GM12865 (cell line): ENCODE data around the gene SPRED3.

ENCODE experiments used
- DNase-seq: peaks from one replicate; pipeline ENCODE4 v3.0.0; 2010; ENCODE audit warnings: low read depth
- H3K4me3 ChIP-seq: 2 replicates; pipeline ENCODE4 v1.5.1; 2011; ENCODE audit warnings: mild to moderate bottlenecking, low read depth, low read length, control low read depth
- CTCF ChIP-seq: IDR thresholded peaks from 2 replicates; pipeline ENCODE4 v1.5.1; 2011; ENCODE audit warnings: low read length, control low read depth, low read depth, inconsistent platforms; ENCODE audit not compliant: insufficient read depth; ENCODE audit errors: missing control alignments

SPRED3 gene

DNA sequence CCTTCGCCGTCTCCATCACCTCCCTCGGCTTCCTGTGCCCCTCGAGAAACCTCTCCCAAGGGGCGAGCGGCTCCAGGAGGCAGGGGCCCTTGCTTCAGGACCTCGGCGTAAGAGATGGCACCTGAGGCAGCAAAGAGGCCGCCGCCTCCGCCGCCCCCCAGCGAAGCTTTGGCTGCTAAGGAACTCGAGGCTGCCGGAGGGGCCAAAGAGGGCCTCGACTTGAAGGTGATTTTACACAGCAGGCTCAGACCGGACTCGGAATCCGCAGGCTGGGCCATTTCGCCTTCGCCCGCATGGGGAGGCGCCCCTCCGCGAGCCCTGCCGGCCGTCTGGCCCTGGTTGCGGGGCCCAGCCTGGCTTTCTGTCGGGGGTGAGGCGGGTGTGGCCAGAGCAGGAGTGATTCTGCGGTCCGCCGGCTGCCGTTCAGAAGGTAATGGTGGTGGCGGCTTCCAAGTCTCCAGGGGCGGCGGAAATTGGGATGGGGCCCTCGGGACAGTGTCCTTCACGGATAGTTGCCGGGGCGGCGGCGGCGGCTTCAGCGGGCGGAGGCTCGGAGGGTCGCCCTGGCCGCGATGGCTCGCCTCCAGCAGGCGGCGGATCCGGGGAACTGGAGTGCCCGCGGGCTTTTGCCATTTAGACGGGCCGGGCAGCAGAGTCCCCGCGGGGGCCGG lies 2.1 kb upstream of the SPRED3 start:
- no peak for TF ChIP-seq CTCF
- no peak for DNase-seq
- no peak overlapping the region for H3K4me3 ChIP-seq

DNA sequence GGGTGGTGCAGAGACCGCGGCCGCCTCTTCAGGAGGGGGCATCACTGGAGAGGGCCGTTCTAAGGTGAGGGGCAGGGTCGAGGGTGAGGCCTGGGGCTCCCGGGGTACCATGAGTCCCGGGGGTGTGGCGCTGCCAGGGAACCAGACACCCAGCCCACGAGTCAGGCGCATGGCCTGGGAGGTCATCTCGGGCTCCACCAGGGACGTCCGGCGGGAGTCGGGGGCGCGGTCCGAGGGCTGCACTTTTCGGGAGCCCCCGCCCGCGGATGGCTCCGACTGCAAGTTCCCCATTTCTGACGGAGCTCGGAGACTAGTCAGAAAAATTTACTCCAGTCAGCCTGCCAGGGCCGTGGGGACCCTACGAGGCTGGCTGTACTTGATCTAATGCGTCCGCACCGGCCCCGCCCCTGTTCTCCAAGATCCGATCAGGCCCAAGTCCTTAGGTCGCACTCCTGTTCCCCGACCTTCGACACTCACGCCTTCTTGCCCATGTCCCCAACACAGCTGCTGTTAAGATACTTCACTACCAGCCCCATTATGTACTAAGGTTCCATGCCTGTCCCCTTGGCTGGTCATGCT lies 1.4 kb upstream of the SPRED3 start:
- TF ChIP-seq CTCF: no peak
- no peak for DNase-seq
- H3K4me3 ChIP-seq: no peak overlapping the region

GRCh38 chr19:38387550-38388348 lies 748 bp upstream of the SPRED3 start, which contains the start of gene GGN:
TSS of gene GGN (minus strand) at chr19:38388034. CDS start at chr19:38387261, 773 bp downstream.
- H3K4me3 ChIP-seq: no peak within 1 kb of the TSS; the same call in 1 of the 2 replicates
- peak; percentile 71 for DNase-seq
- no peak for TF ChIP-seq CTCF

DNA sequence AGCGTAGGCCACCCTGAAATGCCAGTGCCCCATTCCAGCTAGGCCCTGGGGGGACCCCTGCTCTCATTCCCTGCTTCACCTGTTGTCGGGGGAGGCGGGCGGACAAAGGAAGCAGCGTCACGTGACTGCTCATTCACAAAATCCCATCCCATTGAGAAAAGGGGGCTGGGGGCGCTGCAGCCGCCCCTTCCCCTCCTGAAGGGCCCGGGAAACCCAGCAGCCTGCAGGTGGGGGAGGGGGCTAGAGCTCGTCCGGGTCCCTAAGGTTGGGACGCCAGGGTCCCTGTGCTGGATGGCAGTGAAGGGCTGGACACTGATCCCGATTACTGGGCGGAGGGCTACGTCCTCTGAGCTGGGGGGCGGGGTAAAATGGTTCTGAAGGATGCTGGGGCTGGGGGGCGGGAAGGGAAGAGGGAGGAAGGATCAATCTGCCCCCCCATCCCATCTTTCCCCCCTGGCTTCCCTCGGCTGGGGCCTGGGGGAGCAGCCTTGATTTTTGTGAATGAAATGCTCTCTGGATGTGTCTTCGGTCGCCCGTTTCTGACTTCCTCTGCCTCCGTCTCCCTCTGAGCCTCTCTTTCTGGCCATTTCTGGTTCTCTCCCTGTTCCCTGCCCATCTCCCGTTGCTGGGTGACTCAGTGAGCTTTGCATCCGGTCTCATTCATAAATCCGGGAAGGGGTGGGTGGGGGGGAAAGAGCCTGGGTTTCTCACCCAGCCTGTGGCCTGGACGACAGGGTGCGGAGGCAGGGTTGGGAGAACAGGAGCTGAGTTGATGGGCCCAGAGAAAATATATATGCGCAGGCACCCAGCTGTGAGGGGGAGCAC lies 816 bp downstream of the SPRED3 start:
- no peak for DNase-seq
- H3K4me3 ChIP-seq: no peak overlapping the region

GRCh38 chr19:38389957-38390924 lies 1.7 kb downstream of the SPRED3 start:
- no peak for DNase-seq
- no peak overlapping the region for H3K4me3 ChIP-seq
- TF ChIP-seq CTCF: no peak

More for the DNA sequence above, 816 bp downstream of the SPRED3 start:
- no peak for TF ChIP-seq CTCF
